ENCODE results near the gene SH3PXD2A.

SH3PXD2A gene

DNA sequence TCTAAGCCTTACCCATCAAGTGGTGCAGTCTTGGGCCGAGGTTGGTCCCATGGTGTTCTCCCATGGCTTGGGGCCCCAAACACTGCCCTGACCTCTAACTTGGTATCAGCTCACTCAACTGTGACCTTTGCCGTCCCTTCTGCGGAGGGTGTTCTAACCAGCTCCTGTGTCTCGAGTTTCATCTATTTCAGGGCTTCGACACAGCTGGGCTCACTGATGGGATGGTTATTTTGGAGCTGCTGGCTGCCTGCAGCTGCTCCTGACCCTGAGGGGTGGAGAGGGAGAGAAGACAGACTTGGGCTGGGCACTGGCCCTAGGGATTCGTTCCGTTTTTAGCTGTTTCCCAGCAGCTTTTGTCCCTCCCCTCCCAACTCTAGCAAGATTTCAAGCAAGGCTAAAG is 274.9 kb downstream of the SH3PXD2A start:
- DNase-seq (ENCODE audit: low read depth), result no peak

DNA sequence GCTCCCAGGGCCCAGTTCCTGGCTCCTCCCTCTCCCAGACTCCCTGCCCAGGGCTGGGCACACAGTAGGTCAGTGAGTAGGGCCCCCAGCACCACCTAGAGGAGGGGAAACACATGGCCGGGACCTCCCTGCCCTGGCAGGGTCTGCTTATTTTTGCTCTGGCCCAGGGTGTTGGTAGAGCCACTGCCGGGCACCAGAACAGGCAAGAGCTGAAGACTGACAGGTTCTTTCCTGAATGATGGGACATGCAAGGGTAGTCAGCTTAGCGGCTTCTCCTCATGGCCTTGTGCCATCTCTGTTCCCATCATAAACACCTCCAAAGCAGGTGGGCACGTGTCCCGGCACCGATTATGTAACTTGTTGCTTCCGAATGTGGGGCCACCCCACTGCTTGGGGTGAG is 275.4 kb downstream of the SH3PXD2A start:
- no peak for DNase-seq (ENCODE audit: low read depth)

DNA sequence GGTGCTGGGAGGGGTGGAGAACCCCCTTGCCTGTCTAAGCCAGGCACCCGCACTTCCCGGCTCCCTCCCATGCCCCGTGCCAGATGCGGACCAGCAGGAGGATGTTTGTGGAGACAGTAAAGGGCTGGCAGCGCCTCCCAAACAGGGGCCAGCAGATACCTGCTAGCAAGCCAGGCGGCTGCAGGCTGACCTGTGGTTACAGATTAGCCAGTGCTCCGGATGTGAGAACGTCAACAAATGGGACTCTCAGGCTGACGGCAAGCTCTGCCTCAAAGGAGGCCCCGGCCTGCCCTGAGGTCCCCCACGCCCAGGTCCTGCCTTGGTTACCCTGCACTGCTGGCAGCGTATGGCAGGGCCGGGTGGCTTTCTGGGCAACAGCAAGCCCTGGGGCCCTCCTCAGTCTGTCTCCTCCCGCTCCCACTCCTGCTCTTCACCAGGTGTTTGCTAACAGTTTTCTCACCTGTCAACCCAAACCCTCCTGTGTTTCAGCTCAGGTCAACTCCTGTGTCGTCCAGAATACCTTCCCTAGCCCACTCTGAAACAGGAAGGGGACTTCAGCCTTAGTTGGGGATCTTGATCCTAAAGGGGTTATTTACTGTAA is 276.5 kb downstream of the SH3PXD2A start:
- peak; percentile 25 for DNase-seq (ENCODE audit: low read depth)

DNA sequence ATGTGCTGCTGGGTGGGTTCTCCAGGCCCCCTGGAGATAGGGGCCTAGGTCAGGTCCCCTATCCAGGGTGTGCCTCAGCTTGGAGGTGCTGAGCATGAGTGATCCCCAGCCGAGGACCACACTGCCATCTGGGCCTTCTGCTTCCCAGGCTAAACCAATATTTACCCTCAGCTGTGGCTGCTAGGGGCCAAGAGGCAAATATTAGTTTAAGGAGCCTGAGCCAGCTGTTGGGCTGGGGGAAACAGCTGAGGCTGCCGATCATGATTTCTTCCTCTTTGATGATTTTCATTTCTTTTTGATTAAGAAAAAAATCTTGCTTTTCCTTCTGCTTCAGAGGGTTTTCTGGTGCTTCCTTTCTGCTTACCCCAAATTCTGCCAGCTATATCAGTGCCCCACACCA is 278.5 kb downstream of the SH3PXD2A start:
- DNase-seq (ENCODE audit: low read depth), result no peak

DNA sequence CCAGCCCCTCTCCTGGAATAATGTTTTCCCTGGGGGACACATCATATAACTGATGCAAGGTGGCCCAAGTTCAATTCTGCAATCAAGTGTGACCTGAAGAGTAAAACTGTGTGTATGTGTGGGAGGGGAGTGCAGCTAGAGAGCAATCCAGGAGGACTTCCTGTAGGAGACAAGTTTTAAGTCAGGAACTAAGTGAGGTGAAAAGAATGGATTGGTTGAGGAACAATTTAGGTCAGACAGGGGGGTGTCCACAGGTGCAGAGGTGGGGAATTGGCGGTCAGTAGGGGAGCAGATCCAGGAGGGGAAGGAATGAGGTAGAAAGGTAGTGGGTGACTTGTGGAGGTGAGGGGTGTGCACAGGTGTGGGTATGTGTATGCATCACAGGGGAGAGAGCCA is 279.3 kb downstream of the SH3PXD2A start:
- DNase-seq (ENCODE audit: low read depth), result no peak

DNA sequence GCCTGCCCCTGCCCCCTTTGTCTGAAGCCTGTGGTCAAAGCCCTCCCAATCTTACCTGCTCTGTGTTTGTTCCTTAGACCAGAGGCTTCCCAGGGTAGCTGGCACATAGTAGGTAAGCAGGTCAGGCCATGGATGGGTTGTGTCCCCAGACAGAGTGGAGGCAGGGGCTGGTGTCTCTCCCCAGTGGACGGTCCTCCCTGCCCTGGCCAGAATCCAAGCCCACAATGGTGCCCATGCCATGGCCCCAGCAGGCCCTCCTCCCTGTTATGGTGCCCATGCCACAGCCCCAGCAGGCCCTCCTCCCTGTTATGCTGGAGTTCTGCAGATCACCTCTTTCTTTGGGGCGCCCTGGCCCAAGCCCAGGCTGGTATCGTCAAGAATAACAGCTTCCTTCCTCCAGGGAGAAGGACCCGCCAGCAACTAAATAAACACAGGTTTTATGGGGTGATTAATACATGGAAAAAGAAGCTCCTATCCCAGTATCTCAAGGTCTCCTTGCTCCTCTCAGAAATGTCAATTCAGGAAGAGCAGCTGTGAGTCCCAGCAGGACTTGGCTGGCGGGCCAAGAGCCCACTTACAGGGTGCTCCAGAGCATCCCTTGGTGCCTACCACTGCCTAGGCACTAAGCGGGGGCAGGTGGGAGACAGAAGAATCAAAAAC is 279.8 kb downstream of the SH3PXD2A start:
- no peak for DNase-seq (ENCODE audit: low read depth)

DNA sequence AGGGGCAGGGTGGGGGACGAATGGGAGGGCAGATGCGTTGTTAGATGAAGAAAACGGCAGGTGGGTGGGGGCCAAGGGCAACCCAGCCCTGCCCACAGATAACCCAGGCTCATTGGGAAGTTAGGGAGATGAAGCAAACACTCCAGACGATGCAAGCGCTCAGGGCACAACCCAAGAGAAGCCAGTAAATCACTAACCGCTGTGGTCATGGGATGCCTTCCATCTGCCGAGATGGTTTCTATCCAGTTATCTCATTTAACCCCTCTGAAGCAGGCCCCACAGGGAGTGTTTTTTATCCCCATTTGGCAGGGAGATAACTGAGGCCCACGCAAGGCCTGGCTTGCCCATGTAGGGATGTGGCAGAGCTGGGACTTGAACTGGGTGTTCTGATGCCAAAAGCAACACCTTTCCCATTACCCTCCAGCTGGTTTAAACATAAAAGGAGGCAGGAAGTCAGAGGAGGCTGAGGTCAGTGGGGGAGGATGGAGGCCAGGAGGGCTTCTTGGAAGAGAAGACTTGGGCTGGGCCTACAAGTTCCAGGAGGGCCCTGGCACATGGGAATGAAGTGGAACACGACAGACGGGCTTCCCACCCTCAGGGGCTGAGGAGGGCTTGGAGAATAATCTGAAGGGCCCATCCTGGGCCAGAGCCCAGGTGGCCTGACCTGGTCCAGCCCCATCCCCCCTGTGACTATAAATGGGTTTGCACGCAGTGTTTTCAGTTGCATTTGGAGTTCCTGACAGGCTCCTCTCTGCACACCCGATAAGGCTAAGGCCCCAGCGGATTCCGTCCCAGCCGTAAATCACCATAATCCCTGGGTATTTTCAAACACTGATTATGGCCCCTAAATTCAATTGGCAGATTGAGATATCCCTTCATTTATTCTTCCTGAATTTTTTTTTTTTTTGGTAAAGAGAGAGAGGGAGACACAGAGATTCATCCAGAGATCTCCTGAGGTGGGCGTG is 281.0 kb downstream of the SH3PXD2A start:
- DNase-seq (ENCODE audit: low read depth), result no peak

DNA sequence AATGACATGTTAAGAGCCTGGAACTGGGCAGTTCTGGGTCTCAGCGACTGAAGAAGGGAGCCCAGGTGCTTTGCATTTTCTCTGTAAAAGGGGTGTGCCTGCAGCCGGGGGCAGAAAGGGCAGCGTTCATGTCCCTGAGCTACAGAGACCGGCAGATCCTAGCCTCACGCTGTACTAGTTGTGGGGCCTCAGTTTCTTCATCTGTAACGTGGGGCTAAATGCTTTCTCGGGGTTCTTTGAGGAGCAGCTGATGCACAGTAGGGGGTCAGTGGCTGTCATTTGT is 282.2 kb downstream of the SH3PXD2A start:
- DNase-seq (ENCODE audit: low read depth), result no peak

DNA sequence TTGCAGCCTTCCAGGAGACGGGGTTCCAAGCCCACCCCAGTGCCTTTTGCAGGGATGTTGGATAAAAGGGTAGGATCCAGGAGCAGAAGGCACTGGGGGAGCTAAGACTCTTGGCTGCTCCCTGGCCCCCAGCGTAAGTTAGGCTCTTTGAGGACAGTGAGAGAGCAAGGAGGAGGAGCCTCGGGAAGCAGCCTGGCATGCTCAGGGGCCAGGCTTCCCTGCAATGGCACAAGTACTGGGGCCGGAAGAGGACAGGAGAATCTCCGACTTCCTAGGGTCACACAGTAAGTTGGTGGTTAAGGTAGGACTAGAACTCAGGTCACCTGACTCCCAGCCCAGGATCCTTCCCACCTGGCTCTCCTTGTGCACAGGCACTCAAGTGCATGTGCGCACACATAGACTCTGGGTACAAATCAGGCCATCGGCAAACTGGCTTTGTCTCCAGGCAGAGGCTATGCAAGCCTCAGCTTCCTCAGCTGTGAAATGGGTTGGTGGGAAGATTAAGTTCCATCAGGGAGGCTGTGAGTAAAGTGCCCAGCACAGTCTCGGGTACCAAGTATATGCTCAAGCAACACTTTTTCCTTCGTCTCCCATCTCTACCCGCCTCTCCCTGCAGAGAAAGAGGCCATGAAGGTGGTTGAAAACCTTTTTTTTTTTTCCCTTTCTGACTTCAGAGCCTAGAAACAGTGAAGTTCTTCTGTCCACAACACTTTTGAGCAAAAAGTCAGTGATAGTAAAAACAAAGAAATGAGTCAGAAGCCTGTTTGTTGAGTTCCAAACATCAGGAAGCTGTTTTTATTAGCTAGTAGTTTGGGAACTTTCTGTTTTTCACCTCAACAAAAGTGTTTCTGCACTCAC is 282.8 kb downstream of the SH3PXD2A start:
- DNase-seq (ENCODE audit: low read depth), result no peak

DNA sequence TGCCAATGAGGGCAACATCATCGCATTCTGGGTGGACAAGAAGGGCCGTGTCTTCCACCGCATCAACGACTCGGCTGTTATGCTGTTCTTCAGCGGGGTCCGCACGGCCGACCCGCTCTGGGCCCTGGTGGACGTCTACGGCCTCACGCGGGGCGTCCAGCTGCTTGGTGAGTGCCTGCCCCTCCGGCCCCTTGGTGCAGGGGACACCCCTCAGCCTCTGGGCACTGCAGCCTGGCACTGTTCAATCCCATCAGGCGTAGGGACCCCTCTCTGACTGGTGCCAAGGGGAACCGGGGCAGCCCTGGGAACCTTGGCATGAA is 283.8 kb downstream of the SH3PXD2A start:
- DNase-seq (ENCODE audit: low read depth), result no peak

DNA sequence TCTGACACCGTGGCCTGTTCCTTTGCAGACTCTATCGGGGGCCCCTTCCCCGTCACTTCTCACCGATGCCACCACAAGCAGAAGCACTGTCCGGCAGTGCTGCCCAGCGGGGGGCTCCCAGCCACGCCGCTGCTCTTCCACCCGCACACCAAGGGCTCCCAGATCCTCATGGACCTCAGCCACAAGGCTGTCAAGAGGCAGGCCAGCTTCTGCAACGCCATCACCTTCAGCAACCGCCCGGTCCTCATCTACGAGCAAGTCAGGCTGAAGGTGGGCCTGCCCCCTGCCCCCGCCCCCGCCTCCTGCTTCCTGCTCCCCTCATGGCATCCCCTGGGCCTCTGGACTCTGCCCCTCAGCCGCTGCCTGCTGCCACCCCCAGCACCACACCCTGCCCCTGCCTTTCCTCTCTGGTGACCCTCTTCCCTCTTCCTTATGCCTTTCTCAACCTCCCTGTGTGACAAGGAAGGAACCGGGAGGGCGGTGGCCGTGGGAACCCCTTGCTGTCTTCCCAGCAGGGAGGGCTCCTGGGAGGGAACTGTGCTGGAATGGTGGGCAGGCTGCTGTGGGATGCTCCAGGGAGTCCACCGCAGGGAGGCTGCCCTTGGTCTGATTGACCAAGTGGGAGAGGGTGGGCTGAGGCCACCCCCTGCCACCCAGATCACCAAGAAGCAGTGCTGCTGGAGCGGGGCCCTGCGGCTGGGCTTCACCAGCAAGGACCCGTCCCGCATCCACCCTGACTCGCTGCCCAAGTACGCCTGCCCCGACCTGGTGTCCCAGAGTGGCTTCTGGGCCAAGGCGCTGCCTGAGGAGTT is 284.3 kb downstream of the SH3PXD2A start:
- DNase-seq (ENCODE audit: low read depth), result no peak

DNA sequence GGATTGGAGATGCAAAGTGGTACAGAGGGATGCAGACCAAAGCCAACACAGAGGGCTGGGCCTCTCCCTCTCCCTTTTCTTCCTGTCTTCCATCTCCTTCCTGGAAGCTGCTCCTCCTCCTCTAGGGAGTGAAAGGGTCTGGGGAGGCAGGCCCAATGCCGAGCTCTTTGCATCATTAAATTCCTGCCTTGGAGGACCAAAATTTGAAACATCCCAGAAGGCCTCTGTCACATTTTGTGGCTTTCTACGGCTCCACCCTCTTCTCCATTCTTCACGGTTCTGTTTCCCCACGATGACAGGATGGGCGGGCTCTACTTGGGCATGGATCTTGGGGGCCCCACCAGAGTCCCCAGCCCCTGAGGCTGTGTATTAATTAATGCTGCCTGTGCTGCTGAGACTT is 285.5 kb downstream of the SH3PXD2A start:
- DNase-seq (ENCODE audit: low read depth), result no peak

DNA sequence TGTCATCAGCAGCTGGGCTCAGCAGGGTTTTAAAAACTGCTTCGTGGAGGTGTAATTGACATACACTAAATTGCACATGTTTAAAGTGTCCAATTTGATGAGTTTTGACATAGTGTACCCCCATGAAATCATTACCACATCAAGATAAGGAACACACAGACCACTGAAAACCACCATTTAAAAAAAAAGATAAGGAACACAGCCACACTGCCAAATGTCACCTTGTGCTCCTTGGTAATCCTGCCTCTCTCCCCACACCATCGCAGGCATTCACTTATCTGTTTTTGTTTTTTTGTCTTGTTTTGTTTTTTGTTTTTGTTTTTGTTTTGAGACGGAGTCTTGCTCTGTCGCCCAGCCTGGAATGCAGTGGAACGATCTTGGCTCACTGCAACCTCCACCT is 286.9 kb downstream of the SH3PXD2A start:
- DNase-seq (ENCODE audit: low read depth), result no peak

DNA sequence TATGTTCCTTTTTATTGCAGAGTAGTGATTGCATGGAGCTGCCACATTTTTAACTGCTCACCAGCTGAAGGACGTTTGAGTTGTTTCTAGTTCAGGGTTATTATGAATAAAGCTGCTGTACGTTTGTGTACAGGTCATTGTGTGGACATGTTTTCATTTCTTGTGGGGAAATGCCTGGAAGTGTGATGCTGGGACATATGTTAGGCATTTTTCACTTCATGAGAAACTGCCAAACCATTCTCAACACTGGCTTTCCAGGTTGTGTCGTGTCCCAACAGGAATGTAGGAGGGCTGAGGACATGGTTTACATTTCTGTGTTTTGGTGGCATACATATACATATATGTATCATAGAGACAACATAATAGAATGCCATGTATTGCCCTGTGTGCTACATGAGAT is 288.8 kb downstream of the SH3PXD2A start:
- no peak for DNase-seq (ENCODE audit: low read depth)

DNA sequence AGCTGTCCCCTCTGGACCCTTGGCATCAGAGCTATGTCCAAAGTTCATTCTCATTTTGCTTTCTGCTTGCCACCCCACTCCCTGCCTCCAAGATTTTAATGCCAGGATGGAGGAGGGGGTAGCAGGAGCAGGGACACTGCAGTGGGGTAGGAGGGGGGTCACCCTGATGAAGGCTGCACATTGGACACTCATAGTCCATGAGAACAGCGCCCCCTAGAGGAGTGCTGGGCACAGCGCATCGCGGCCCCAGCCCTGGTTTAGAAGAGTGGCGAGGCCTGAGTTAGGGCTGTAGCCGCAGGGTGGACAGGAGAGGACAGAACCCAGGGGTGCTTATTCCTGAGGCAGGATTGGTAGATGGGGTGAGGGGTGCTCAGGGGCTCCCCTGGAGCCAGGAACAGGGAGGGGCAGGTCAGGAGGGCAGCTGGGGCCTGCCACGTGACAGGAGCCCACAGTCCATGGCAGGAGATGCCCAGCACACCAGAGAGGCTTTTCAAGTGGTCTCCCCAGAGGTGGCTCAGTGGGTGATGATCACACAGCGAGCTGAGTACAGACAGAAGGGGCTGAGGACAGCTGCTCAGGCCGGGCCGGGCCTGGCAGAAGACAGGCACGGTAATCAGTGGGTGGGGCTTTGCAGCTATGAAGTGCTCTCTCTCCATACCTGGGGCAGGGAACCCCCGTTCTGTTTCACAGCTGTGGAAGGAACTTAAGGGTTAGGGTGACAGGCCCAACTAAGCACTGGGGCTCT is 290.4 kb downstream of the SH3PXD2A start:
- no peak for DNase-seq (ENCODE audit: low read depth)

DNA sequence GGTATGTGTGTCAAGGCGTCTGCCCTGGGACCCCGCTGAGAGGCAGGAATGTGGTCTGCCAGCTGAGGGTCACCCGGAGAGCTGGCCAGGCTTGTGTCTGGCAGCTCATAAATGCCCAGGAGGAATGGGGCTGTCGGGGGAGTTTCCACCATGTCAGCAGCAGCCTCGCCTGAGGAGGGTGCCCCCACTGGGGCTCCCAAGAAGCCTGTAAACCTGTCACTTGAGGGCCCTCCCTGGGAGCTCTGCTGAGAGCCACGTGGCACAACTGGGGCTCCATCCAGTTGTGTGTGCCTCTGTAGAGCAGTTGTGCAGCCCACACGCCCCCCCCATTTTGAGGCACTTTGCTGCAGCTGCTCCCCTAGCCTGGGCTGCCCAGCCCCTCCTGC is 291.3 kb downstream of the SH3PXD2A start:
- no peak for DNase-seq (ENCODE audit: low read depth)

DNA sequence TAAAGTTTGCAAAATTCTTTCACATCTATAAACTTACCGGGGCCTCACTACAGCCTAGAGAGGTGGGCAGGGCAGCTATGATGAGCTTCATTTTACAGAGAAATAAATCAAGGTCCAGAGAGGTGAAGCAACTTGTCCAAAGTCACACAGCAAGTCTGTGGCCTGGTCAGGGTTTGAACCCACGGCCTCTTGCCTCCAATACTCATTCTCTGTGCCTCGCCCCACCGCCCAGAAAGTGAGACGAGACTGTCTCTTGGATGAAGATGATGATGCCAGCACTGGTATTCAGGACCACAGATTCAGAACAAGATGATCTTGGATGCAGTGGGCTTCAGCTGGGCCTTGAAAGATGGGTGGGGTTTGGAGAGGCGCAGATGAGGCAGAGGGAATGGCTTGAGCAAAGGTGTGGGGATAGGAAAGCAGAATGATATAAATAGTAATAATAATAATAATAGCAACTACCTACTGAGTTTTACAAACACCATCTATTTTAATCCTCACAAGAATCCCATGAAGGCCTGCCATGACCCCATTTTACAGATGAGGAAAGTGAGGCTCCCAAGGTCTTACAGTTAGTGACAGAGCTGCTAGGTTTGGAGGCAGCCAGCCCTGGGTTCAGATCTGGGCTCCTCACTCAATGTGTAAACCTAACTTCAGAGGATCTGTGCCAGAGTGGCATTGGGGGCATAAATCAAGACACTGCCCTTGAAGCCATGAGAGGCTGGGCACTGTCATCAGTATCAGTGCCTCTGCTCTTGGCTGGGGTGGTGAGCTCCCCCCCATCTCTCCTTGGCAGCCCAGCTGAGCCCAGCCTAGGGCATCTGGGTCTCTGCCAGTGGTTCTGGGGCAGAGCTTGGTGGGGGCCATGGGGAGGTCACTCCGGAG is 291.9 kb downstream of the SH3PXD2A start:
- no peak for DNase-seq (ENCODE audit: low read depth)

DNA sequence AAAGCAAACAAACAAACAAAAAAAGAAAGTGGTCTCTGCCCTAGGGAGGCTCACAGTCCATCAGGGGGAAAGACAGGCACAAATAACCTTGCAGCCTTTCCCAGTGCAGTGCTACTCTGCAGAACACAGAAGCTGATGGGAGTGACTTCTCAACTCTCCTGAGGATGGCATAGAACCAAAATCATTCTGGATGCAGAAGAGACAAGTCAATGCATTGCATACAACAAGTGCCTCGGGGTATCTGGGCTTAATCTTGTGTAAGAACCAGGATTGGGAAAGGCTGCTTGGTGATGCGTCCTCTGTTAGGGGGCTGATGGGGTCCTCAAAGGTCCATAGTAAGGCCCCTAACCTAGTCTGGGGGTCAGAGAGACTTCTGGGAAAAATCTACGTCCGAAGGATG is 293.0 kb downstream of the SH3PXD2A start:
- no peak for DNase-seq (ENCODE audit: low read depth)

DNA sequence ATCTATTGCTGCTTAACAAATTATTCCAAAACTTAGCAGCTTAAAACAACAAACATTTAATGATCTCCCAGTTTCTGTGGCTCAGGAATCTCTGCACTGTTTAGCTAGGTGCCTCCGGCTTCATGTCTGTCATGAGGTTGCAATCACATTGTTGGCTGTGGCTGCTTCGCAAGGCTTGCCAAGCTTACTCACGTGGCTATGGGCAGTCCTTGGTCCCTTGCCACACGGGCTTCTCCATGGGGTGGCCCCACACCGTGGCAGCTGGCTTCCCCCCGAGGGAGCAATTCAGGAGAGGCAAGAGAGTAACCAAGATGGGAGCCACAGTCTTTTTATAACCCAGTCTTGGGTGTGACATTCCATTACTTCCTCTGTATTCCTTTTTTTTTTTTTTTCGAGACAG is 294.5 kb downstream of the SH3PXD2A start:
- DNase-seq (ENCODE audit: low read depth), result no peak

DNA sequence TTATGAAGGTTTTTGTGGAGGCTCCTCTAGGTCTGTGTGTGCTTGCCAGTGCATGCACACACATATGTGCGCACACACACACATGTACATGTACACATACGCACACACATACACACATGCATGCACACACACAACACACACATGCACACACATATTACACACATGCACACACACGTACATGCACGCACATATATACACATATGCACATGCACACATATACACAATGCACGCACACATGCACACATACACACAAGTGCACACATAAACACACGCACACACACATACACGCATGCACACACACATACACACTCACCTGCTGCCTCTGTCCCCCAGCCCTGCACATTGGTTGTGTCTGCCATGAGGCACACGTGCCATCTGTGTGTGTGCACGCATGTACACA is 295.6 kb downstream of the SH3PXD2A start:
- DNase-seq (ENCODE audit: low read depth), result no peak
